ENCODE measurements around the gene STK32B. TPM values are rescaled to one million over a fixed set of nuclear protein-coding genes. Genes with fewer than 3 reads are reported as not detected.

STK32B gene
- polyA plus RNA-seq, 1 of the 3 experiments (the other 2 are of a cell fraction) = 0.20 TPM

GRCh38 chr4:5122114-5122513, 70.8 kb downstream of the STK32B start:
- Histone ChIP-seq H4K20me1 (ENCODE audit: insufficient read depth) (no peaks in the 10 kb centered on the region), H3K27ac (ENCODE audit: low read depth in 2 of 2, low read length in 1 of 2) (no peak overlapping the region), H3K36me3 (replicated peaks in 1 of 2; ENCODE audit: control insufficient read depth in 1 of 2, insufficient read depth in 2 of 2, low read length in 1 of 2) (no peaks in the 10 kb centered on the region), H3F3A (replicated peaks; ENCODE audit: insufficient read depth) (no peaks in the 10 kb centered on the region), H3K27me3 (ENCODE audit: insufficient read depth) (no peaks in the 10 kb centered on the region), H3K4me2 (no peak overlapping the region), H2AFZ (ENCODE audit: low read depth) (no peak overlapping the region), H3K79me2 (ENCODE audit: insufficient read depth) (no peaks in the 10 kb centered on the region), H3K9me2 (no peaks in the 10 kb centered on the region), H3K4me3 (ENCODE audit: low read depth in 2 of 2, low read length in 1 of 2) (no peak overlapping the region), H3K9me3 (no peaks in the 10 kb centered on the region), H3K9ac (no peak overlapping the region), H3K4me1 (ENCODE audit: control insufficient read depth in 1 of 2, insufficient read depth in 2 of 2, low read depth in 1 of 2, low read length in 1 of 2) (no peaks in the 10 kb centered on the region)
- CTCF ChIA-PET = no interaction called here
- POLR2A ChIA-PET = no interaction called here
- no peak for TF ChIP-seq MAX (IDR thresholded peaks at IDR 0.05; ENCODE audit: low read depth)
- DNase-seq = no peak
- 22% methylated on average over 1 of the region's 1 CpG for WGBS (ENCODE audit: low lambda C conversion rate)

GRCh38 chr4:5124876-5125275, 73.6 kb downstream of the STK32B start:
- H4K20me1 ChIP-seq (ENCODE audit: insufficient read depth) = no peaks in the 10 kb centered on the region
- H3F3A ChIP-seq (replicated peaks; ENCODE audit: insufficient read depth) = no peaks in the 10 kb centered on the region
- no peaks in the 10 kb centered on the region for H3K4me1 ChIP-seq (ENCODE audit: control insufficient read depth in 1 of 2, insufficient read depth in 2 of 2, low read depth in 1 of 2, low read length in 1 of 2)
- no peak overlapping the region for H3K9ac ChIP-seq
- H3K79me2 ChIP-seq (ENCODE audit: insufficient read depth) = no peaks in the 10 kb centered on the region
- CTCF ChIA-PET = no interaction called here
- TF ChIP-seq CTCF (IDR thresholded peaks at IDR 0.05) = no peak
- TF ChIP-seq USF1 (IDR thresholded peaks at IDR 0.05; ENCODE audit: borderline replicate concordance, low read depth) = no peak
- no peak for TF ChIP-seq NFIC (IDR thresholded peaks at IDR 0.05; ENCODE audit: borderline replicate concordance)
- H3K27ac ChIP-seq (ENCODE audit: low read depth in 2 of 2, low read length in 1 of 2) = no peak overlapping the region
- DNase-seq = no peak
- H2AFZ ChIP-seq (ENCODE audit: low read depth) = no peak overlapping the region
- no peak overlapping the region for H3K4me3 ChIP-seq (ENCODE audit: low read depth in 2 of 2, low read length in 1 of 2)
- no peaks in the 10 kb centered on the region for H3K27me3 ChIP-seq (ENCODE audit: insufficient read depth)
- H3K9me2 ChIP-seq = no peaks in the 10 kb centered on the region
- POLR2A ChIA-PET = no interaction called here
- H3K4me2 ChIP-seq = no peak overlapping the region
- WGBS (ENCODE audit: low lambda C conversion rate) = 16% methylated on average over 2 of the region's 2 CpGs
- no peaks in the 10 kb centered on the region for H3K9me3 ChIP-seq
- no peaks in the 10 kb centered on the region for H3K36me3 ChIP-seq (replicated peaks in 1 of 2; ENCODE audit: control insufficient read depth in 1 of 2, insufficient read depth in 2 of 2, low read length in 1 of 2)

GRCh38 chr4:5125321-5125720, 74.0 kb downstream of the STK32B start:
- no peak overlapping the region for H3K4me3 ChIP-seq (ENCODE audit: low read depth in 2 of 2, low read length in 1 of 2)
- H3K9me2 ChIP-seq = no peaks in the 10 kb centered on the region
- no peaks in the 10 kb centered on the region for H3K9me3 ChIP-seq
- WGBS (ENCODE audit: low lambda C conversion rate) = 2% methylated on average over 3 of the region's 5 CpGs
- no peaks in the 10 kb centered on the region for H3K36me3 ChIP-seq (replicated peaks in 1 of 2; ENCODE audit: control insufficient read depth in 1 of 2, insufficient read depth in 2 of 2, low read length in 1 of 2)
- H3K27ac ChIP-seq (ENCODE audit: low read depth in 2 of 2, low read length in 1 of 2) = no peak overlapping the region
- TF ChIP-seq FOSL2 (IDR thresholded peaks at IDR 0.05; ENCODE audit: borderline replicate concordance, low read depth) (no peak), MEF2A (IDR thresholded peaks at IDR 0.05; ENCODE audit: borderline replicate concordance, low read depth) (no peak), GATA2 (CRISPR knock-in tag; IDR thresholded peaks at IDR 0.05) (no peak)
- no peak overlapping the region for H3K9ac ChIP-seq
- no peaks in the 10 kb centered on the region for H3K27me3 ChIP-seq (ENCODE audit: insufficient read depth)
- ChIA-PET POLR2A (no interaction called here), CTCF (no interaction called here)
- H2AFZ ChIP-seq (ENCODE audit: low read depth) = no peak overlapping the region
- H3K4me1 ChIP-seq (ENCODE audit: control insufficient read depth in 1 of 2, insufficient read depth in 2 of 2, low read depth in 1 of 2, low read length in 1 of 2) = no peaks in the 10 kb centered on the region
- H3K79me2 ChIP-seq (ENCODE audit: insufficient read depth) = no peaks in the 10 kb centered on the region
- H4K20me1 ChIP-seq (ENCODE audit: insufficient read depth) = no peaks in the 10 kb centered on the region
- H3F3A ChIP-seq (replicated peaks; ENCODE audit: insufficient read depth) = no peaks in the 10 kb centered on the region
- no peak for DNase-seq
- no peak overlapping the region for H3K4me2 ChIP-seq

Data from SK-N-SH (cell line).